WTC11 (cell line): ENCODE measurements around the gene ZNF681. TPM values are rescaled to one million over a fixed set of nuclear protein-coding genes. Genes with fewer than 3 reads are reported as not detected.

ENCODE experiments used
- ATAC-seq: fragments of 200-7000 bp; cut with Tn5 transposase; 2 replicates; pipeline ENCODE4 v1.10.0; 2021; ENCODE audit warnings: mild to moderate bottlenecking, moderate library complexity
- CTCF ChIA-PET: fragments of 300-600 bp; sonication (Branson Sonifier 250); formaldehyde crosslinking; loops from one replicate; lab custom pipeline; 2021; ENCODE audit warnings: antibody characterized with exemption; lab: Charles Lee
- POLR2A ChIA-PET: fragments of 350-600 bp; sonication (Branson Sonifier 250); formaldehyde crosslinking; loops from one replicate; lab custom pipeline; 2021; ENCODE audit warnings: antibody characterized with exemption; lab: Charles Lee
- DNase-seq: peaks from one replicate; pipeline ENCODE4 v3.0.0; 2021; ENCODE audit warnings: low spot score
- H3K27ac Mint-ChIP-seq: 2 replicates; pipeline ENCODE4 v1.8.0; 2021; ENCODE audit warnings: mixed read lengths
- H3K27me3 Mint-ChIP-seq: 2 replicates; pipeline ENCODE4 v1.8.0; 2021; ENCODE audit warnings: low read depth, mild to moderate bottlenecking, moderate library complexity, mixed read lengths
- H3K36me3 Mint-ChIP-seq: 2 replicates; pipeline ENCODE4 v1.8.0; 2021; ENCODE audit warnings: mixed read lengths
- H3K4me1 Mint-ChIP-seq: 2 replicates; pipeline ENCODE4 v1.8.0; 2022; ENCODE audit warnings: mixed read lengths
- H3K4me3 Mint-ChIP-seq: 2 replicates; pipeline ENCODE4 v1.8.0; 2021; ENCODE audit warnings: mild to moderate bottlenecking, moderate library complexity, mixed read lengths
- H3K9me3 Mint-ChIP-seq: 2 replicates; pipeline ENCODE4 v1.8.0; 2021; ENCODE audit warnings: mixed read lengths
- CBFB ChIP-seq: sonication (generic); formaldehyde crosslinking; IDR thresholded peaks from 2 replicates; pipeline ENCODE4 v1.8.1; 2022; ENCODE audit warnings: mild to moderate bottlenecking, low read depth, missing genetic modification reagents
- CREB1 ChIP-seq: sonication (generic); formaldehyde crosslinking; IDR thresholded peaks from 2 replicates; pipeline ENCODE4 v1.8.0; 2023; ENCODE audit warnings: mild to moderate bottlenecking, missing genetic modification reagents
- GTF2I ChIP-seq: fragments of 250-450 bp; sonication (Bioruptor Pico); conservative IDR thresholded peaks from 2 replicates; pipeline ENCODE4 v1.4.0; 2021; ENCODE audit warnings: mild to moderate bottlenecking
- HMGA2 ChIP-seq: fragments of 250-450 bp; sonication (Bioruptor Pico); IDR thresholded peaks from 2 replicates; pipeline ENCODE4 v1.4.0; 2021; ENCODE audit warnings: mild to moderate bottlenecking, moderate library complexity
- MYBL2 ChIP-seq: sonication (generic); formaldehyde crosslinking; IDR thresholded peaks from 2 replicates; pipeline ENCODE4 v1.8.1; 2023; ENCODE audit warnings: mild to moderate bottlenecking, moderate library complexity, missing genetic modification reagents
- TCF7 ChIP-seq: sonication (generic); formaldehyde crosslinking; IDR thresholded peaks from 2 replicates; pipeline ENCODE4 v1.8.0; 2022; ENCODE audit warnings: mild to moderate bottlenecking, low read depth, missing genetic modification reagents, moderate library complexity
- TEAD4 ChIP-seq: sonication (generic); formaldehyde crosslinking; IDR thresholded peaks from 2 replicates; pipeline ENCODE4 v1.8.0; 2022; ENCODE audit warnings: mild to moderate bottlenecking, missing genetic modification reagents
- ZBTB21 ChIP-seq: sonication (generic); formaldehyde crosslinking; IDR thresholded peaks from 2 replicates; pipeline ENCODE4 v1.8.1; 2023; ENCODE audit warnings: mild to moderate bottlenecking, missing genetic modification reagents, borderline replicate concordance
- ZNF263 ChIP-seq: sonication (generic); formaldehyde crosslinking; IDR thresholded peaks from 2 replicates; pipeline ENCODE4 v1.8.1; 2022; ENCODE audit warnings: low read depth, mild to moderate bottlenecking, moderate library complexity, missing genetic modification reagents
- ZNF416 ChIP-seq: fragments of 250-450 bp; sonication (Bioruptor Pico); IDR thresholded peaks from 2 replicates; pipeline ENCODE4 v1.9.0; 2021; ENCODE audit warnings: mild to moderate bottlenecking, inconsistent platforms
- ZNF423 ChIP-seq: fragments of 250-450 bp; sonication (Bioruptor Pico); IDR thresholded peaks from 2 replicates; pipeline ENCODE4 v2.1.2; 2022; ENCODE audit warnings: mild to moderate bottlenecking, moderate library complexity
- ZNF671 ChIP-seq: fragments of 250-450 bp; sonication (Bioruptor Pico); IDR thresholded peaks from 2 replicates; pipeline ENCODE4 v1.8.0; 2021; ENCODE audit warnings: mild to moderate bottlenecking
- total RNA-seq: library from RNA; stranded (reverse); gene quantifications from 3 replicates; pipeline ENCODE4 v1.2.3, GENCODE V29; 2021
- TF ChIP-seq, protein P1 (sequence below): sonication (generic); formaldehyde crosslinking; IDR thresholded peaks from 2 replicates; pipeline ENCODE4 v1.8.1; 2022; ENCODE audit warnings: missing genetic modification reagents, borderline replicate concordance
- TF ChIP-seq, protein P2 (sequence below): sonication (generic); formaldehyde crosslinking; IDR thresholded peaks from 2 replicates; pipeline ENCODE4 v1.8.1; 2022; ENCODE audit warnings: mild to moderate bottlenecking, missing genetic modification reagents, moderate library complexity, borderline replicate concordance
- TF ChIP-seq, protein P3 (sequence below): sonication (generic); formaldehyde crosslinking; IDR thresholded peaks from 2 replicates; pipeline ENCODE4 v1.8.0; 2023; ENCODE audit warnings: missing genetic modification reagents, mild to moderate bottlenecking, borderline replicate concordance
- TF ChIP-seq, protein P4 (sequence below): fragments of 250-450 bp; sonication (Bioruptor Pico); conservative IDR thresholded peaks from 2 replicates; pipeline ENCODE4 v1.9.0; 2021; ENCODE audit warnings: mild to moderate bottlenecking
- TF ChIP-seq, protein P5 (sequence below): sonication (generic); formaldehyde crosslinking; IDR thresholded peaks from 2 replicates; pipeline ENCODE4 v1.8.1; 2023; ENCODE audit warnings: mild to moderate bottlenecking, moderate library complexity, missing genetic modification reagents

Gene ZNF681
- total RNA-seq, 1 experiment from 2014 or later = 16.9 TPM

DNA sequence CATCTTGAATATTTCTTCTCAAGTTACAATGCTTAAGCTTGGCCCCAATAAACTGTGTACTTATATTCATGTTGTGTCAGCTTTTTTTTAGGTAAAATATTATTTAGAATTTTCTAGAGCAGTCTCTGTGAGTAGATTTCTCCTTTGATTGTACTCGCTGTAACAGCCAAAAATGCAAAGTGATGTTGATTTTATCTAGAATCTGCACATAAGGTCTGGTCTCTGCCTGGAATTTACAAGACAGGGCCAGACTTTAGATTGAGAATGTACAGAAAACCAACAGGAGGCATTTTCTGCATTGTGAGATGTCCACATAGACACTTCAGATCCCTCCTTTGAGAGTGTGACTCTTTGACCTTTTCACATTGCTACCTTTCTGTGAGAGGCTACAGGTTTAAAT, 43.1 kb upstream of the ZNF681 start:
- CTCF ChIA-PET = no interaction called here
- POLR2A ChIA-PET = no interaction called here

DNA sequence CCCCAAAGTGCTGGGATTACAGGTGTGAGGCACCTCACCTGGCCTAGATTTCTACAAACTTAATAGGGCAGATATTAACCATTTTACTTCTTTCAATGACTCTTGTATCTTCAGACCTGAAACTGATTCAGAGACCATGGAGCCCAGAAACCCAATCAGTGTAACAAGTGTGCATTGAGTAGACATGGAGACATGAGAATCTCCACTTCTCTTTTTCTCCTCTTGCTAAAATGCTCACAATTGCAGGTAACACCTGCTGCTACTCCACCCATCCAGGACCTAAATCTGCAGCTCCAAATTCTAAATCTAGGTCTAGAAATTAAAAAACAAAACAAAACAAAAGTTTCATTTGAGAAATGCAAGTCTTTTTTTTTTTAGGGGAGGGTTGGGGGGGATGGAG, 42.2 kb upstream of the ZNF681 start:
- ATAC-seq (no peak), DNase-seq (no peak)
- Mint-ChIP-seq H3K27me3 (no peaks in the 10 kb centered on the region), H3K36me3 (peaks cover 12% of the 10 kb centered on the region), H3K4me3 (no peak overlapping the region), H3K9me3 (no peaks in the 10 kb centered on the region), H3K4me1 (peaks cover 29% of the 10 kb centered on the region), H3K27ac (no peak overlapping the region)
- POLR2A ChIA-PET = no interaction called here
- TF ChIP-seq, protein P1, sequence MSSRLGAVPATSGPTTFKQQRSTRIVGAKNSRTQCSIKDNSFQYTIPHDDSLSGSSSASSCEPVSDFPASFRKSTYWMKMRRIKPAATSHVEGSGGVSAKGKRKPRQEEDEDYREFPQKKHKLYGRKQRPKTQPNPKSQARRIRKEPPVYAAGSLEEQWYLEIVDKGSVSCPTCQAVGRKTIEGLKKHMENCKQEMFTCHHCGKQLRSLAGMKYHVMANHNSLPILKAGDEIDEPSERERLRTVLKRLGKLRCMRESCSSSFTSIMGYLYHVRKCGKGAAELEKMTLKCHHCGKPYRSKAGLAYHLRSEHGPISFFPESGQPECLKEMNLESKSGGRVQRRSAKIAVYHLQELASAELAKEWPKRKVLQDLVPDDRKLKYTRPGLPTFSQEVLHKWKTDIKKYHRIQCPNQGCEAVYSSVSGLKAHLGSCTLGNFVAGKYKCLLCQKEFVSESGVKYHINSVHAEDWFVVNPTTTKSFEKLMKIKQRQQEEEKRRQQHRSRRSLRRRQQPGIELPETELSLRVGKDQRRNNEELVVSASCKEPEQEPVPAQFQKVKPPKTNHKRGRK = no peak
- TF ChIP-seq TEAD4 (CRISPR knock-in tag) = no peak
- CTCF ChIA-PET = no interaction called here

More for the DNA sequence above, 43.1 kb upstream of the ZNF681 start:
- H3K27ac Mint-ChIP-seq = peak overlapping the region; percentile 22; the same call in 1 of the 2 replicates
- H3K4me1 Mint-ChIP-seq = peaks cover 26% of the 10 kb centered on the region
- no peak overlapping the region for H3K4me3 Mint-ChIP-seq
- H3K9me3 Mint-ChIP-seq = no peaks in the 10 kb centered on the region
- DNase-seq (no peak), ATAC-seq (no peak)
- no peak for TF ChIP-seq ZNF263
- TF ChIP-seq TCF7 (CRISPR knock-in tag) = no peak
- TF ChIP-seq, protein P2, sequence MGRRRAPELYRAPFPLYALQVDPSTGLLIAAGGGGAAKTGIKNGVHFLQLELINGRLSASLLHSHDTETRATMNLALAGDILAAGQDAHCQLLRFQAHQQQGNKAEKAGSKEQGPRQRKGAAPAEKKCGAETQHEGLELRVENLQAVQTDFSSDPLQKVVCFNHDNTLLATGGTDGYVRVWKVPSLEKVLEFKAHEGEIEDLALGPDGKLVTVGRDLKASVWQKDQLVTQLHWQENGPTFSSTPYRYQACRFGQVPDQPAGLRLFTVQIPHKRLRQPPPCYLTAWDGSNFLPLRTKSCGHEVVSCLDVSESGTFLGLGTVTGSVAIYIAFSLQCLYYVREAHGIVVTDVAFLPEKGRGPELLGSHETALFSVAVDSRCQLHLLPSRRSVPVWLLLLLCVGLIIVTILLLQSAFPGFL (CRISPR knock-in tag) = no peak
- H3K27me3 Mint-ChIP-seq = no peaks in the 10 kb centered on the region
- H3K36me3 Mint-ChIP-seq = peaks cover 13% of the 10 kb centered on the region

DNA sequence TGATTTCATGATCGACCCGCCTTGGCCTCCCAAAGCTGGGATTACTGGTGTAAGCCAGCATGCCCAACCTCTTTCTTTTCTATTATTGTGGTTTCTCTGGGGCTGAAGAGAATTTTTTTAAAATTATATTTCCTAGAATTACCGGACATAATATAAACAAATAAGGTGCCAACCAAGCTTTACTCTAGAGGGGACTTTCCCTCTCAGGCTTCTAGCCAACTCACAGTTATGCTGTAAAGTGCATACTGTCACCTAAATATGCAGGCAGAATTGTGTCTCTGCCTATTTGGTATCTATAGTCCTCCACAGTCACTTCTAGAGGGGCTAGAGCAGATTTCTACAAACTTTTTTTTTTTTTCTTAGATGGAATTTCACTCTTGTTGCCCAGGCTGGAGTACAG, 41.6 kb upstream of the ZNF681 start:
- ChIA-PET POLR2A (no interaction called here), CTCF (no interaction called here)
- Mint-ChIP-seq H3K27ac (no peak overlapping the region), H3K9me3 (no peaks in the 10 kb centered on the region), H3K36me3 (peaks cover 12% of the 10 kb centered on the region), H3K4me3 (no peak overlapping the region)
- no peak for DNase-seq
- no peak for TF ChIP-seq CREB1 (CRISPR knock-in tag)
- no peak for TF ChIP-seq MYBL2 (CRISPR knock-in tag)
- TF ChIP-seq ZNF263 = no peak
- TF ChIP-seq, protein P3, sequence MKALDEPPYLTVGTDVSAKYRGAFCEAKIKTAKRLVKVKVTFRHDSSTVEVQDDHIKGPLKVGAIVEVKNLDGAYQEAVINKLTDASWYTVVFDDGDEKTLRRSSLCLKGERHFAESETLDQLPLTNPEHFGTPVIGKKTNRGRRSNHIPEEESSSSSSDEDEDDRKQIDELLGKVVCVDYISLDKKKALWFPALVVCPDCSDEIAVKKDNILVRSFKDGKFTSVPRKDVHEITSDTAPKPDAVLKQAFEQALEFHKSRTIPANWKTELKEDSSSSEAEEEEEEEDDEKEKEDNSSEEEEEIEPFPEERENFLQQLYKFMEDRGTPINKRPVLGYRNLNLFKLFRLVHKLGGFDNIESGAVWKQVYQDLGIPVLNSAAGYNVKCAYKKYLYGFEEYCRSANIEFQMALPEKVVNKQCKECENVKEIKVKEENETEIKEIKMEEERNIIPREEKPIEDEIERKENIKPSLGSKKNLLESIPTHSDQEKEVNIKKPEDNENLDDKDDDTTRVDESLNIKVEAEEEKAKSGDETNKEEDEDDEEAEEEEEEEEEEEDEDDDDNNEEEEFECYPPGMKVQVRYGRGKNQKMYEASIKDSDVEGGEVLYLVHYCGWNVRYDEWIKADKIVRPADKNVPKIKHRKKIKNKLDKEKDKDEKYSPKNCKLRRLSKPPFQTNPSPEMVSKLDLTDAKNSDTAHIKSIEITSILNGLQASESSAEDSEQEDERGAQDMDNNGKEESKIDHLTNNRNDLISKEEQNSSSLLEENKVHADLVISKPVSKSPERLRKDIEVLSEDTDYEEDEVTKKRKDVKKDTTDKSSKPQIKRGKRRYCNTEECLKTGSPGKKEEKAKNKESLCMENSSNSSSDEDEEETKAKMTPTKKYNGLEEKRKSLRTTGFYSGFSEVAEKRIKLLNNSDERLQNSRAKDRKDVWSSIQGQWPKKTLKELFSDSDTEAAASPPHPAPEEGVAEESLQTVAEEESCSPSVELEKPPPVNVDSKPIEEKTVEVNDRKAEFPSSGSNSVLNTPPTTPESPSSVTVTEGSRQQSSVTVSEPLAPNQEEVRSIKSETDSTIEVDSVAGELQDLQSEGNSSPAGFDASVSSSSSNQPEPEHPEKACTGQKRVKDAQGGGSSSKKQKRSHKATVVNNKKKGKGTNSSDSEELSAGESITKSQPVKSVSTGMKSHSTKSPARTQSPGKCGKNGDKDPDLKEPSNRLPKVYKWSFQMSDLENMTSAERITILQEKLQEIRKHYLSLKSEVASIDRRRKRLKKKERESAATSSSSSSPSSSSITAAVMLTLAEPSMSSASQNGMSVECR (CRISPR knock-in tag) = no peak
- no peak for TF ChIP-seq ZNF416 (CRISPR knock-in tag)
- no peak for TF ChIP-seq ZNF671 (CRISPR knock-in tag)
- no peak for TF ChIP-seq HMGA2
- TF ChIP-seq, protein P4, sequence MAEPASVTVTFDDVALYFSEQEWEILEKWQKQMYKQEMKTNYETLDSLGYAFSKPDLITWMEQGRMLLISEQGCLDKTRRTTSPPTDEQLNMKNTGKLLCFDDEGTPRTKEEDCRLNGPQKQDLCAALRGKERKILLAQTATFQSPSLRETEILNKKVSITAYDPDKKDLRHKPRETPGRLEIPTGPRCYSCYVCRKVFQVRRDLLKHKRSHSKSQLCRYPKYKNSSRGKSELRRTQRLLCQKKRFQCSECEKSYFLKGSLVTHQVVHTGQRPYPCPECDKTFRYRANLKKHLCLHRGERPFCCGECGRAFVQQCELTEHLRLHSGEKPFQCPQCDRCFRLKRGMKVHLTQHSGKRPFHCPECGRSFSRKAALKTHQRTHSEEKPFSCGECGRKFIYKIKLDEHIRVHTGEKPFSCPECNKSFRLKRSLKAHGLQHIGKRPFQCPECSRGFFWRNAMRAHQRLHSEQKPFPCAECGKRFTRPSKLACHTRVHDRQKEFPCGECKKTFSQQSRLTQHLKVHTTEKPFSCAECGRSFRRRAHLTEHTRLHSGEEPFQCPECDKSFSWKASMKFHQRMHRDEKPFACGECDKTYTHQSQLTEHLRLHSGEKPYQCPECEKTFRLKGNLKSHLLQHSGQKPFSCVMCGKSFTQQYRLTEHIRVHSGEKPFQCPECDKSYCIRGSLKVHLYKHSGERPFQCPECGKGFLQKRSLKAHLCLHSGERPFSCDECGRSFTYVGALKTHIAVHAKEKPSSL (CRISPR knock-in tag) = no peak
- no peak for TF ChIP-seq CBFB (CRISPR knock-in tag)
- no peak for TF ChIP-seq ZNF423 (CRISPR knock-in tag)
- no peak for TF ChIP-seq ZBTB21 (CRISPR knock-in tag)
- TF ChIP-seq, protein P5, sequence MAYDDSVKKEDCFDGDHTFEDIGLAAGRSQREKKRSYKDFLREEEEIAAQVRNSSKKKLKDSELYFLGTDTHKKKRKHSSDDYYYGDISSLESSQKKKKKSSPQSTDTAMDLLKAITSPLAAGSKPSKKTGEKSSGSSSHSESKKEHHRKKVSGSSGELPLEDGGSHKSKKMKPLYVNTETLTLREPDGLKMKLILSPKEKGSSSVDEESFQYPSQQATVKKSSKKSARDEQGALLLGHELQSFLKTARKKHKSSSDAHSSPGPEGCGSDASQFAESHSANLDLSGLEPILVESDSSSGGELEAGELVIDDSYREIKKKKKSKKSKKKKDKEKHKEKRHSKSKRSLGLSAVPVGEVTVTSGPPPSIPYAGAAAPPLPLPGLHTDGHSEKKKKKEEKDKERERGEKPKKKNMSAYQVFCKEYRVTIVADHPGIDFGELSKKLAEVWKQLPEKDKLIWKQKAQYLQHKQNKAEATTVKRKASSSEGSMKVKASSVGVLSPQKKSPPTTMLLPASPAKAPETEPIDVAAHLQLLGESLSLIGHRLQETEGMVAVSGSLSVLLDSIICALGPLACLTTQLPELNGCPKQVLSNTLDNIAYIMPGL (CRISPR knock-in tag) = no peak
- TF ChIP-seq GTF2I (CRISPR knock-in tag) = no peak
- TF ChIP-seq, all 79 proteins: peak for 0
- ATAC-seq = no peak
- no peaks in the 10 kb centered on the region for H3K27me3 Mint-ChIP-seq
- H3K4me1 Mint-ChIP-seq = peaks cover 35% of the 10 kb centered on the region
